OCI-LY1 (cell line): ENCODE measurements around the gene ARL11.
A peak's percentile ranks its signal among the peaks of the same experiment; 100 is the strongest.

Experiments used
- H2AFZ ChIP-seq: fragments of 200-600 bp; sonication (generic), shearing (Covaris generic); 2 replicates; pipeline ENCODE4 v1.6.0; 2014; ENCODE audit warnings: antibody characterized with exemption, mild to moderate bottlenecking, low read length
- H3F3A ChIP-seq: fragments of 200-600 bp; sonication (generic), shearing (Covaris generic); 2 replicates; pipeline ENCODE4 v1.6.0; 2014; ENCODE audit warnings: mild to moderate bottlenecking, antibody characterized with exemption, low read length, moderate library complexity; ENCODE audit not compliant: insufficient read depth
- H3K27ac ChIP-seq: fragments of 200-600 bp; sonication (generic); 2 replicates; pipeline ENCODE4 v1.5.1; 2014; ENCODE audit warnings: low read length, mixed run types, mild to moderate bottlenecking, low read depth; ENCODE audit not compliant: poor library complexity, severe bottlenecking
- H3K27me3 ChIP-seq: fragments of 200-600 bp; sonication (generic); 2 replicates; pipeline ENCODE4 v1.6.0; 2014; ENCODE audit warnings: antibody characterized with exemption, mild to moderate bottlenecking, low read length, moderate library complexity; ENCODE audit not compliant: insufficient read depth
- H3K36me3 ChIP-seq: fragments of 200-600 bp; sonication (generic); 2 replicates; pipeline ENCODE4 v1.6.1; 2014; ENCODE audit warnings: mild to moderate bottlenecking, antibody characterized with exemption, low read length, moderate library complexity, mixed read lengths; ENCODE audit not compliant: insufficient read depth
- H3K4me1 ChIP-seq: fragments of 200-600 bp; sonication (generic); 2 replicates; pipeline ENCODE4 v1.5.1; 2014; ENCODE audit warnings: mild to moderate bottlenecking, low read length, moderate library complexity; ENCODE audit not compliant: insufficient read depth, severe bottlenecking
- H3K4me2 ChIP-seq: fragments of 200-600 bp; sonication (generic), shearing (Covaris generic); 2 replicates; pipeline ENCODE4 v1.6.1; 2014; ENCODE audit warnings: low read length
- H3K4me3 ChIP-seq: fragments of 200-600 bp; sonication (generic); 2 replicates; pipeline ENCODE4 v1.5.1; 2014; ENCODE audit warnings: low read length, low read depth, mild to moderate bottlenecking, mixed read lengths; ENCODE audit not compliant: poor library complexity, severe bottlenecking
- H3K79me2 ChIP-seq: fragments of 200-600 bp; shearing (Covaris generic); 2 replicates; pipeline ENCODE4 v1.6.1; 2016; ENCODE audit warnings: mixed run types, low read length, mixed read lengths; ENCODE audit not compliant: insufficient read depth
- H3K9ac ChIP-seq: fragments of 200-600 bp; sonication (generic), shearing (Covaris generic); 2 replicates; pipeline ENCODE4 v1.6.1; 2014; ENCODE audit warnings: mild to moderate bottlenecking, low read length, mixed read lengths
- H3K9me2 ChIP-seq: fragments of 200-600 bp; sonication (generic), shearing (Covaris generic); 2 replicates; pipeline ENCODE4 v1.6.1; 2014; ENCODE audit warnings: low read depth, mild to moderate bottlenecking, low read length, mixed read lengths
- H3K9me3 ChIP-seq: fragments of 200-600 bp; shearing (Covaris generic); 2 replicates; pipeline ENCODE4 v1.6.1; 2014; ENCODE audit warnings: low read length, mixed read lengths
- H4K20me1 ChIP-seq: fragments of 200-600 bp; sonication (generic), shearing (Covaris generic); 2 replicates; pipeline ENCODE4 v1.6.0; 2016; ENCODE audit warnings: mild to moderate bottlenecking, low read length; ENCODE audit not compliant: insufficient read depth
- CTCF ChIP-seq: fragments of 200-600 bp; sonication (generic), shearing (Covaris generic); IDR thresholded peaks from 2 replicates; pipeline ENCODE4 v1.5.1; 2017; ENCODE audit warnings: mild to moderate bottlenecking, antibody characterized with exemption, low read length, moderate library complexity, mixed read lengths
- EZH2 ChIP-seq: fragments of 200-600 bp; sonication (generic), shearing (Covaris generic); IDR thresholded peaks from 2 replicates; pipeline ENCODE4 v1.8.0; 2017; ENCODE audit warnings: borderline replicate concordance, mixed run types, mild to moderate bottlenecking, antibody characterized with exemption, low read length, moderate library complexity, mixed read lengths

Gene ARL11

GRCh38 chr13:49629196-49629938 lies 1.1 kb downstream of the ARL11 start:
- Histone ChIP-seq H3K36me3 (peaks cover 30% of the 10 kb centered on the region), H3K27me3 (no peaks in the 10 kb centered on the region), H3K79me2 (peaks cover 6% of the 10 kb centered on the region), H4K20me1 (no peaks in the 10 kb centered on the region), H3F3A (no peaks in the 10 kb centered on the region), H3K4me3 (peak overlapping the region; percentile 88), H3K9me2 (no peaks in the 10 kb centered on the region), H3K4me1 (peaks cover 34% of the 10 kb centered on the region), H3K9ac (peak overlapping the region; percentile 92), H3K27ac (peak overlapping the region; percentile 75), H3K9me3 (no peaks in the 10 kb centered on the region), H3K4me2 (peak overlapping the region; percentile 88), H2AFZ (no peak overlapping the region)
- TF ChIP-seq CTCF (no peak), EZH2 (no peak)

- Histone ChIP-seq H3K4me3 (peak overlapping the region; percentile 88), H3K4me1 (peaks cover 28% of the 10 kb centered on the region), H3K36me3 (peaks cover 30% of the 10 kb centered on the region), H3K9me2 (no peaks in the 10 kb centered on the region), H3K79me2 (peaks cover 6% of the 10 kb centered on the region), H3F3A (no peaks in the 10 kb centered on the region), H3K9ac (no peak overlapping the region; the same call in 1 of the 2 replicates), H4K20me1 (no peaks in the 10 kb centered on the region), H3K4me2 (peak overlapping the region; percentile 88), H3K9me3 (no peaks in the 10 kb centered on the region), H3K27me3 (no peaks in the 10 kb centered on the region), H3K27ac (peak overlapping the region; percentile 75), H2AFZ (no peak overlapping the region)
- TF ChIP-seq CTCF (no peak), EZH2 (no peak)
Observed at GRCh38 chr13:49629947-49630346, 1.6 kb downstream of the ARL11 start.

GRCh38 chr13:49630580-49630979 lies 2.3 kb downstream of the ARL11 start:
- Histone ChIP-seq H3K27ac (no peak overlapping the region), H3K9me2 (no peaks in the 10 kb centered on the region), H3K79me2 (peaks cover 6% of the 10 kb centered on the region), H4K20me1 (no peaks in the 10 kb centered on the region), H3K4me1 (peaks cover 32% of the 10 kb centered on the region), H3F3A (no peaks in the 10 kb centered on the region), H3K36me3 (peaks cover 31% of the 10 kb centered on the region), H3K27me3 (no peaks in the 10 kb centered on the region), H2AFZ (no peak overlapping the region), H3K4me2 (no peak overlapping the region), H3K4me3 (no peak overlapping the region), H3K9me3 (no peaks in the 10 kb centered on the region), H3K9ac (no peak overlapping the region)
- TF ChIP-seq CTCF (no peak), EZH2 (no peak)
